Mesendoderm (in vitro differentiated cells): ENCODE results near the gene JMJD1C.

Experiments used
- DNase-seq: peaks from one replicate; pipeline ENCODE4 v3.0.0; 2013
- H2AK5ac ChIP-seq: 2 replicates; pipeline ENCODE4 v1.6.1; 2013; ENCODE audit warnings: low read length, inconsistent platforms
- H2BK120ac ChIP-seq: 2 replicates; pipeline ENCODE4 v1.6.1; 2013; ENCODE audit warnings: low read depth, mild to moderate bottlenecking, low read length, moderate library complexity, mixed read lengths
- H2BK15ac ChIP-seq: replicated peaks from 2 replicates; pipeline ENCODE4 v1.6.1; 2013; ENCODE audit warnings: low read depth, mild to moderate bottlenecking, moderate library complexity
- H2BK5ac ChIP-seq: 2 replicates; pipeline ENCODE4 v1.6.1; 2013; ENCODE audit warnings: low read length, inconsistent platforms
- H3K18ac ChIP-seq: 2 replicates; pipeline ENCODE4 v1.6.1; 2013; ENCODE audit warnings: mild to moderate bottlenecking, low read length, mixed read lengths
- H3K23ac ChIP-seq: one replicate; pipeline ENCODE4 v1.6.1; 2013; ENCODE audit warnings: low read length
- H3K27ac ChIP-seq: 2 replicates; pipeline ENCODE4 v1.5.1; 2013; ENCODE audit warnings: low read depth, mild to moderate bottlenecking, inconsistent platforms, low read length, moderate library complexity
- H3K27me3 ChIP-seq: 2 replicates; pipeline ENCODE4 v1.6.1; 2013; ENCODE audit warnings: low read length, control low read depth, mild to moderate bottlenecking, inconsistent platforms; ENCODE audit not compliant: insufficient read depth, poor library complexity
- H3K36me3 ChIP-seq: 2 replicates; pipeline ENCODE4 v1.6.1; 2013; ENCODE audit warnings: low read length, inconsistent platforms; ENCODE audit not compliant: control insufficient read depth, insufficient read depth
- H3K4ac ChIP-seq: one replicate; pipeline ENCODE4 v1.6.1; 2013; ENCODE audit warnings: low read depth, mild to moderate bottlenecking, low read length, moderate library complexity
- H3K4me1 ChIP-seq: 2 replicates; pipeline ENCODE4 v1.6.1; 2013; ENCODE audit warnings: low read depth, low read length, inconsistent platforms; ENCODE audit not compliant: control insufficient read depth
- H3K4me2 ChIP-seq: 2 replicates; pipeline ENCODE4 v1.6.1; 2013; ENCODE audit warnings: low read length
- H3K4me3 ChIP-seq: 2 replicates; pipeline ENCODE4 v1.5.1; 2013; ENCODE audit warnings: mild to moderate bottlenecking, low read length
- H3K56ac ChIP-seq: one replicate; pipeline ENCODE4 v1.6.1; 2013; ENCODE audit warnings: low read length
- H3K79me1 ChIP-seq: 2 replicates; pipeline ENCODE4 v1.6.1; 2013; ENCODE audit warnings: low read length, inconsistent platforms
- H3K79me2 ChIP-seq: 2 replicates; pipeline ENCODE4 v1.6.1; 2013; ENCODE audit warnings: mild to moderate bottlenecking, low read length; ENCODE audit not compliant: control insufficient read depth, insufficient read depth
- H3K9ac ChIP-seq: 2 replicates; pipeline ENCODE4 v1.6.1; 2013; ENCODE audit warnings: low read length, inconsistent platforms
- H4K5ac ChIP-seq: one replicate; pipeline ENCODE4 v1.6.1; 2013; ENCODE audit warnings: low read length
- H4K8ac ChIP-seq: one replicate; pipeline ENCODE4 v1.6.1; 2013; ENCODE audit warnings: low read depth, mild to moderate bottlenecking, control low read depth, low read length, moderate library complexity
- WGBS: extraction: QIAGEN DNeasy Blood & Tissue Kit; methylation state at CpG from one replicate; pipeline ENCODE4 v1.1.7; 2013; ENCODE audit warnings: low lambda C conversion rate, missing lambda C conversion rate; ENCODE audit not compliant: insufficient coverage; ENCODE audit errors: extremely low coverage; 5-methylcytosine and 5-hydroxymethylcytosine counted together

Gene JMJD1C

GRCh38 chr10:63355682-63356081 is 110.1 kb downstream of the JMJD1C start:
- no peak overlapping the region for H2BK5ac ChIP-seq
- H2BK15ac ChIP-seq: no peak overlapping the region
- no peak overlapping the region for H3K4me2 ChIP-seq
- no peaks in the 10 kb centered on the region for H3K36me3 ChIP-seq
- H3K18ac ChIP-seq: no peak overlapping the region
- H3K4ac ChIP-seq: no peak overlapping the region
- peaks cover 10% of the 10 kb centered on the region for H3K79me2 ChIP-seq
- H3K79me1 ChIP-seq: peaks cover 9% of the 10 kb centered on the region
- H4K5ac ChIP-seq: no peak overlapping the region
- H3K4me3 ChIP-seq: no peak overlapping the region
- no peaks in the 10 kb centered on the region for H3K4me1 ChIP-seq
- no peak overlapping the region for H3K27ac ChIP-seq
- no peak overlapping the region for H3K23ac ChIP-seq
- no peak for DNase-seq
- no peak overlapping the region for H2AK5ac ChIP-seq
- no peak overlapping the region for H4K8ac ChIP-seq
- H3K27me3 ChIP-seq: no peaks in the 10 kb centered on the region
- H3K9ac ChIP-seq: no peak overlapping the region
- WGBS: no CpG with 5 or more reads among the region's 2 CpGs
- H2BK120ac ChIP-seq: no peak overlapping the region
- H3K56ac ChIP-seq: no peak overlapping the region

GRCh38 chr10:63352976-63353375 is 112.8 kb downstream of the JMJD1C start:
- Histone ChIP-seq H4K8ac (no peak overlapping the region), H3K4me2 (no peak overlapping the region), H3K4ac (no peak overlapping the region), H4K5ac (no peak overlapping the region), H3K36me3 (no peaks in the 10 kb centered on the region), H2BK5ac (no peak overlapping the region), H3K4me3 (no peak overlapping the region), H3K18ac (no peak overlapping the region), H3K27me3 (no peaks in the 10 kb centered on the region), H3K79me2 (peaks cover 10% of the 10 kb centered on the region), H3K79me1 (peaks cover 9% of the 10 kb centered on the region), H2BK120ac (no peak overlapping the region), H3K9ac (no peak overlapping the region), H3K56ac (no peak overlapping the region), H2AK5ac (no peak overlapping the region), H3K27ac (no peak overlapping the region), H3K4me1 (no peaks in the 10 kb centered on the region), H3K23ac (no peak overlapping the region), H2BK15ac (no peak overlapping the region)
- WGBS: no CpG with 5 or more reads among the region's 3 CpGs
- no peak for DNase-seq

GRCh38 chr10:63348245-63348850 is 117.4 kb downstream of the JMJD1C start:
- H3K36me3 ChIP-seq: no peaks in the 10 kb centered on the region
- no peaks in the 10 kb centered on the region for H3K27me3 ChIP-seq
- no peak overlapping the region for H3K27ac ChIP-seq
- H2BK15ac ChIP-seq: no peak overlapping the region
- no peak overlapping the region for H3K23ac ChIP-seq
- H4K8ac ChIP-seq: no peak overlapping the region
- no peak overlapping the region for H2AK5ac ChIP-seq
- peaks cover 12% of the 10 kb centered on the region for H3K79me1 ChIP-seq
- H4K5ac ChIP-seq: no peak overlapping the region
- H3K4me3 ChIP-seq: no peak overlapping the region
- H3K79me2 ChIP-seq: peaks cover 23% of the 10 kb centered on the region
- H3K4me2 ChIP-seq: no peak overlapping the region
- no peak overlapping the region for H2BK5ac ChIP-seq
- WGBS: no CpG with 5 or more reads among the region's 3 CpGs
- no peaks in the 10 kb centered on the region for H3K4me1 ChIP-seq
- peak; percentile 91 for DNase-seq
- no peak overlapping the region for H3K9ac ChIP-seq
- no peak overlapping the region for H2BK120ac ChIP-seq
- no peak overlapping the region for H3K18ac ChIP-seq
- no peak overlapping the region for H3K56ac ChIP-seq
- H3K4ac ChIP-seq: no peak overlapping the region

- Histone ChIP-seq H3K79me1 (peaks cover 6% of the 10 kb centered on the region), H3K18ac (no peak overlapping the region), H3K27ac (no peak overlapping the region), H3K27me3 (no peaks in the 10 kb centered on the region), H3K4me2 (no peak overlapping the region), H3K4me3 (no peak overlapping the region), H2BK15ac (no peak overlapping the region), H3K36me3 (no peaks in the 10 kb centered on the region), H3K79me2 (peaks cover 22% of the 10 kb centered on the region), H2AK5ac (no peak overlapping the region), H4K8ac (no peak overlapping the region), H3K9ac (no peak overlapping the region), H3K4me1 (no peaks in the 10 kb centered on the region), H2BK120ac (no peak overlapping the region), H3K4ac (no peak overlapping the region), H4K5ac (no peak overlapping the region), H2BK5ac (no peak overlapping the region), H3K56ac (no peak overlapping the region), H3K23ac (no peak overlapping the region)
- DNase-seq: no peak
Measured at GRCh38 chr10:63346015-63346441, 119.7 kb downstream of the JMJD1C start.

GRCh38 chr10:63344269-63344668 is 121.5 kb downstream of the JMJD1C start:
- Histone ChIP-seq H2BK15ac (no peak overlapping the region), H3K79me1 (peaks cover 8% of the 10 kb centered on the region), H3K4me2 (no peak overlapping the region), H4K8ac (no peak overlapping the region), H3K9ac (no peak overlapping the region), H3K18ac (no peak overlapping the region), H3K4me3 (no peak overlapping the region), H3K27ac (no peak overlapping the region), H3K27me3 (no peaks in the 10 kb centered on the region), H3K4ac (no peak overlapping the region), H3K23ac (no peak overlapping the region), H2BK5ac (no peak overlapping the region), H2BK120ac (no peak overlapping the region), H3K56ac (no peak overlapping the region), H3K79me2 (peaks cover 24% of the 10 kb centered on the region), H3K4me1 (no peaks in the 10 kb centered on the region), H3K36me3 (no peaks in the 10 kb centered on the region), H2AK5ac (no peak overlapping the region), H4K5ac (no peak overlapping the region)
- no peak for DNase-seq
- no CpG with 5 or more reads among the region's 1 CpG for WGBS

GRCh38 chr10:63343476-63343875 is 122.3 kb downstream of the JMJD1C start:
- Histone ChIP-seq H2BK5ac (no peak overlapping the region), H3K36me3 (no peaks in the 10 kb centered on the region), H3K4me2 (no peak overlapping the region), H3K27ac (no peak overlapping the region), H2AK5ac (no peak overlapping the region), H2BK15ac (no peak overlapping the region), H2BK120ac (no peak overlapping the region), H3K4me3 (no peak overlapping the region), H4K5ac (no peak overlapping the region), H3K9ac (no peak overlapping the region), H3K79me2 (peaks cover 24% of the 10 kb centered on the region), H3K56ac (no peak overlapping the region), H4K8ac (no peak overlapping the region), H3K23ac (no peak overlapping the region), H3K79me1 (peaks cover 8% of the 10 kb centered on the region), H3K27me3 (no peaks in the 10 kb centered on the region), H3K4me1 (no peaks in the 10 kb centered on the region), H3K18ac (no peak overlapping the region), H3K4ac (no peak overlapping the region)
- no CpG with 5 or more reads among the region's 4 CpGs for WGBS
- no peak for DNase-seq
